HuH-7 (cell line): ENCODE measurements around the gene VPS11.
A peak's percentile ranks its signal among the peaks of the same experiment; 100 is the strongest.
"Not testable (repeated sequence)": the region's sequence is repeated elsewhere in the genome, so short reads cannot be mapped to it uniquely, and the experiment has no call there.

Experiments
- DNase-seq: peaks from one replicate; pipeline ENCODE4 v3.0.0; 2011; ENCODE audit warnings: low spot score

Gene VPS11

GRCh38 chr11:119103161-119103664 lies 35.6 kb downstream of the VPS11 start:
- not testable (repeated sequence) for DNase-seq

GRCh38 chr11:119103793-119104192 lies 36.2 kb downstream of the VPS11 start:
- DNase-seq: no peak

DNA sequence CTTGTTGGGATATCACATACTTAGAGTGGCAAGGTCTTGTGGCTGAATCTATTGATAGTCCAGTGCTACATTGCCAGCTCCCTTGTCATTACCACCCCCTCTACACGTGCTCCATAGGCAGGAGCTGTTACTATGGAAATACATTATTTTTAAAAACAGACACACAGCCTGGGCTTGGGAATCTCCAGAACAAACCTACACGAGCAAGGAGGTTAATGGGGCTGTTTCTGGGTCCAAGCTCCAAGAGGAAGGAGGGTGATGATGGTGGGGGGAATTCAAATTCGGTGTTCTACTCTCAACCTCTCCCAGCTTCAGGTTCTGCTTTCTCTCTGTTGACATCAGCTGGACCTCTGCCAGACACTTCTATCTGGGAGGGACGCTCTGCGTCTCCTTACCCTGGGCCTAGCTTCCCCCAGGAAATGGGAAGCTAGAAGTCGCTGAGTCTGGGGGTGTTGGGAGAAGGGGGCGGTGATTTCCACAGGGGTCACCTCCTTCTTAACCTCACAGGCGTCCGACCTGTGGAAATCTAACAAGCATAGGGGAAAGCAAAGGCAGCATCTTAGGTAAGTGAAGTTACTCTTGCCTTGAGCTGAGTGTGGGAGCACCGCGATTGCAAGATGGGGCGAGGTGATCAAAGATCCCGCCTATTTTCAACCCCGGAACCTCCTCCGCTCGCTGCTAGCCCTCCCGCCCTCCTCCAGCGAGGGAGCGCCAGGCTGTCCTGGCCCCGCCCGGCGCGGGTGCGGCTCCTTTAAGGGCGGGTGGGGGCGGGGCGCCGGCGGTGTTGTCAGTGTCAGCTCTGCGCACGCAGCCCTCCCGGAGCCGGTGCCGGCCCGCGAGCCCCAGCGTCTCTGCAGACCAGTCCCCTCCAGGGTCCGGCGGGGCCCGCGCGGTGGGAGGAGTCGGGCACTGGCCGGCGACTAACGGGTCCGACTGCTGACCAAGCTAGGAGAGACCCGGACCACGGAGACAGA lies 39.2 kb downstream of the VPS11 start, which contains the start of gene C2CD2L:
TSS of gene C2CD2L (plus strand) at position 781 of the 974 bp plus-strand sequence. CDS start 398 bp downstream, outside the sequence.
- DNase-seq: peak; percentile 89

GRCh38 chr11:119107538-119108145 lies 40.0 kb downstream of the VPS11 start:
- DNase-seq: no peak

DNA sequence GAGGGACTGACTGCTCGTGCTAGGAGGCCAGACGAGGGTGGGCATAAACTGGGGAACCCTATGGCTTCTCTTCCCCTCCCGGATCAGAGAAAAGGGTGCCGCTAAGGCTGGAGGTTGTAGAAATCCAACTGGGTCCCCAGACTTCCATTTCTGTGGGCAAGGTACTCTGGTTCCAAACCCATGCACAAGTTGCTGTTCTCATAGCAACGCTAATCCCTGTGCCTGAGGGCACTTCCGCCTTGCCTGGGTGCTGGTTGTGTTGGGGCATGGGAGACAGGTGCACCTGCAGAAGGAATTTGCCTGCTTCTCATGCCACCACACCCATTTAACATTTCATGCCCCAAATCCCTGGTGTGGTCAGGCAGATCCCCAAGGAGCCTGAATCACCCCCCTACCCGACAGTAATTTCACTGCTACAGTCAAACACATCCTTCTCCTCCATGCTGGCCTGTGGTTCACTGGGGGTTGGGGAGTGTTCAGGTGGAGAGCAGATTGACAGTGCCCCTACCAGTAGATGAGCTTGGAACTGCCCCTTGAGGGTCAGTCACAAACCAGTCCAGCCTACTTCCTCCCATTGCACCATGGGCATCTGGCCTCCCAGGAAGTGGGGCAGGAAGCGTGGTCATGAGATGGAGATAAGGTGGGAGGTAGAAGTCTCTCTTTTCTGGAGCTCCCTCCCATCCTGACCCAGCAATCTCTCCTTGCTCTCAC lies 40.7 kb downstream of the VPS11 start:
- no peak for DNase-seq

DNA sequence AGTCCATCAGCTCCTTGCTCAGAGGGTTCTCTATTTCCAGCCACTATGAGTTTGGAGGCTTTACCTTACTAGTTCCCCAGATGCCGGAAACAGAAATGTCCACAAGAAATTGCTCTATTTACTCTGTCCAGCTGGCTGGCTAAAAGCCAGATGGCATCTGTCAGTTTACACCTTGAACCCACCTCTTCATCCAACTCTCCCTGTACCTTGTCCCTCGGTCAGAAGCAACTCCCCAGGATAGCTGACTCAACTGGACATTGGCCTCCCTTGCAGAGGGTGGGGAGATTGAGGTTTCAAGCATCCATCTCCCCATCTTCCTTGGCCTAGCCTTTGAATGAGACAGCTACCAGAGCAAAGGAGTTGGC lies 41.2 kb downstream of the VPS11 start:
- no peak for DNase-seq

DNA sequence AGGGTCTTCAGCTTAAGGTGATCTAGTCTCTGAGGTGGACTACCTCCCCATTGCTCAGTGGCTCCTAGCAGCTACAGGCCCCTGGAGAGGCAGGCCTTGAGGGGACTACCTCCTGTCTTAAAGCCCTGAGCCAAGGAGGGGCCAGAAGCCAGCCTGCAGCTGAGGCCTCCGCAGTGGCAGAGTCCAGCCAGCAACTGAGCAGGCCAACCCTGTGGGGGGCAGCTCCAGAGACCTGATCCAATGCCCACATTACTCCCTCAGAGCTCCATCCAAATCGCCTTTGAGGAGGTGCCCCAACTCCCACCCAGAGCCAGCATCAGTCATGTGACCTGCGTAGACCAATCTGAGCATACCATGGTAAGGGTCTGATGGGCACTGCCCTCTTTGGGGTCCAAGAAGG lies 42.2 kb downstream of the VPS11 start:
- DNase-seq: no peak

DNA sequence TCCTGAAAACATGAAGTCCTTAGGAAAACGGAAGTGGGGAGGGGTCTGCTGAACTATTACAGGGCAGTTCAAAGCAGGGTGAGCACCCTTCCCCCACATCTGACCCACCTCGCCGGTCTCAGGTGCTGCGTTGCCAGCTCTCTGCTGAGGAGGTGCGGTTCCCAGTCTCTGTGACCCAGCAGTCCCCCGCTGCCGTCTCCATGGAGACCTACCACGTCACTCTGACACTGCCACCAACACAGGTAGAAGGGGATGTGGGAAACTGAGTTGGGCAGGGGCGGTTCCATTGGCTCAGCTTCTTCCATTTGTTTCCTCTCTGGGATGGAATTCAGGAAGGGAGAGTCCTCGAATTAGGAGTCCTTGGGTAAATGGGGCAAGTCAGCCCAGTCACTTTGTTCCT lies 42.8 kb downstream of the VPS11 start:
- DNase-seq: no peak

DNA sequence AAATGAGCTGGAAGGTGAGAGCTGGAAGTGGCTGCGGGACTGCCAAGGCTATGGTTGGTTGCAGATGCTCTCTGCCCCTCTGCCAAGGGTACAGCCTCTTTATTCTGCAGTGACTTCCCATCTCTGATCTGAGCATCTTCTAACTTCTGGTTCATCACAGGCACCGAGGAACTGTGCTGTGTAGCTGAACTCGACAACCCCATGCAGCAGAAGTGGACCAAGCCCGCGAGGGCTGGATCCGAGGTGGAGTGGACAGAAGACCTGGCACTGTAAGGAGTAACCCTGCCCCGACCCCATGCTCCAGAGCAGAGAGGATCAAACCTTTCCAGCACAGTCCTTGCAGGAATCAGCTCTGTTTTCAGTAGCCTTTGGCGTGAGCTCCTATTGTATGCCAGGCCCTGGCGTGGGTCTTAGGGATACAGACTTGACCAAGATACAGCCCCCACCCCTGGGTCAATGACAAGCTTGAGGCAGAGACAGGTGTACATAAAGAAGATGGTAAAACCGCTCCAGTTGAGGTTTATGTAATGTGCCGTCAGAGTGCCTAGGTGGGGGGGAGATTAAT lies 43.8 kb downstream of the VPS11 start:
- no peak for DNase-seq

- DNase-seq: no peak
Observed at GRCh38 chr11:119112314-119113020, 44.8 kb downstream of the VPS11 start.

- DNase-seq: no peak
Observed at GRCh38 chr11:119113716-119114115, 46.1 kb downstream of the VPS11 start.

DNA sequence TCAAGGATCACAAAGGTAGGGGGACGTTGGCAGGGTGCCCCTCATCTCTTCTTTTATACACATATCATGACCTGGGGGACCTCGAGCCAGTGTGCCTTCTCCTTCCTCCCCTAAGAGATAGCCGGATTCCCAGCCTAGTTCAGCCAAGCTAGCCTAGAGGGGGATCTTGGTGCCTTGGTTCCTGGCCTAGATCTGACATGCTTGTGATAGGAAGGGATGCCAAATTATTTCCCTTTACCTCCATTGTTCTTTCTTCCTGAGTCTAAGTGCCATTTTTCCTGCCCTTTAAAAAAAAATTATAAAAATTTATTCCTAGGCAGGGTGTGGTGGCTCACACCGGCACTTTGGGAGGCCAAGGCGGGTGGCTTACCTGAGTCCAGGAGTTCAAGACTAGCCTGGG lies 46.7 kb downstream of the VPS11 start:
- DNase-seq: no peak

DNA sequence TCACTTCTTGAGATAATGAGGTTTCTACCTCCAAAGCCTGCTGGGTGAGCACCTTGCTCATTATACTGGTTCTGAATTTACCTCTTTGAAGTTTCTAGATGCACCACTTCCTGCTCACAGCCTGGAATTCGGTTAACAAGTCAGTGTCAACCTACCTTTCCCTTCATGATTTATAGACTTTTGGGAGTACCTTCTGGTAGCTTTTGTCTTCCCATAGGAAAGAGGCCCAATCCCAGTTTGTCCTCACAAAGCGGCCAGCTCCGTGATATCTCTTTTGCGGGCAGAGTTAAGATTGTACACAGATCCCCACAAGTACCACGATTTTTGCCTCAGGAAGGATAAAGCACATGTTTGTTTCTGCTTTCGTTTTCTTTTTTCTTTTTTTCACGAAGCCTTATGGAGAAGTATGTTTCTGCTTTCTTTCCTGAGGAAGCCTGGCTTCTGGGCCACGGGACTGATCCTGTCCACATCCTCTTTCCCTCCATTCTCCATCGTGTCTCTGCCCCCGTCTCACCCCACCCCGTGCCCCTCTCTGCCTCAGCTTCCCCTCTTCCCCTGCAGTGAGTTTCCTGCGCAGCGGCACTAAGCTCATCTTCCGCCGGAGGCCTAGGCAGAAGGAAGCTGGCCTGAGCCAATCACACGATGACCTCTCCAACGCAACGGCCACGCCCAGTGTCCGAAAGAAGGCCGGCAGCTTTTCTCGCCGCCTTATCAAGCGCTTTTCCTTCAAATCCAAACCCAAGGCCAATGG lies 48.0 kb downstream of the VPS11 start:
- no peak for DNase-seq

GRCh38 chr11:119116235-119116594 lies 48.6 kb downstream of the VPS11 start:
- DNase-seq: no peak

DNA sequence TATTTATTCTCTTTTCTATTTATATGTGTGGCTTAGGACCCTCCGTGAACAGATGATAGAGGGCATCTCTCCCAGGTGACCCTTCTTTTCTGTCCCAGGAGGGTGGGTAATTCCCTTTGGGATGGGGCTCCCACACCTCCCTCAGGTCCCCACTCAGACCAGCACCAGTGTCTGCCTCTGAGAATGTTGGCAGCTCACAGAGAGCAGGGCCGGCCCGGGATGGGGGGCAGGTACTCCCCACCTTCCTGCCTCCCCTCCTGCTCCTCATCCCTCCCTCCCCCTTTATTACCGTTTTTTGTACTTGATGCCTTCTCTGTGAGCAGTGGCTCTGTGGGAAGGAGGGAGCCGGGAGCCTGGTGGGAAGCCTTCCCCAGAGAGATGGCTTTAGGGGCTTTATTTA lies 49.0 kb downstream of the VPS11 start:
- DNase-seq: no peak

- DNase-seq: no peak
Observed at GRCh38 chr11:119117004-119117706, 49.5 kb downstream of the VPS11 start.

GRCh38 chr11:119118227-119118626 lies 50.6 kb downstream of the VPS11 start:
- no peak for DNase-seq

DNA sequence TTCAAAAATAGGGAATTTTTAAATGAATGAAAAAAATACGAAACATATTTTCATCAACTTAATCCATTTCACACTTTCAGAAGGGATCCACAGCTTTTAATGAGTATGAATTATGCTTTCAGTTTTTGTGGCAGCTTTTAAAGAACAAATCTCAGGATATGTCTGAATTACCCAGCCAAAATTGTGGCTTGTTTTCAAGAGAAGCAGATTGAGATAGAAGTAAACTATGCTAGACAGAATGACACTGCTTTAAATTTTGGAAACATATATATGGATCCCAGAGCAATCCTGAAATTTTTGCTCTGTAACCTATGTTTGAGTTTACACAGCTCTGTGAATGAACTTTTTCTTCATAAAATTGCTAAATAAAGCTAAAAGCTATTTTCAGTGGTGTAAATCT lies 51.3 kb downstream of the VPS11 start:
- no peak for DNase-seq

DNA sequence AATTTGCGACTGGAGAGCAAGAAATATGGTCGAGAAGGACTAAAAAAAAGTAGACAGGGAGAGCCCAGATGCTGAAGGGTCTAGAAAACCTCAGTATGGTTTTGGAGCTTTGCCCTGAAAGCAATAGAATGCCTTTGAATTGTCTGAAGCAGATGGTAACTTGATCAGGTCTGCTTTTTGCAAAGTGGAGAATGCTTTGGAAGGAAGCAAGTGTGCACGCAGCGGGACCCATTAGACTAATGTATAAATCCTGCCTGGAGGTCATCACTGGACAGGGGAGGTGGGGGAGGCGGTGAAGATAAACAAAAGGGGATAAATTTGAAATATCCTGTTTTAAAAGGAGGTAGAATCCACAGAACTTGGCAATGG lies 53.0 kb downstream of the VPS11 start:
- DNase-seq: no peak
